NCI-H510A (cell line): ENCODE results near the gene SYT3.

ENCODE experiments used
- DNase-seq: peaks from one replicate; lab custom pipeline; 2025; lab: John Stamatoyannopoulos, UW

SYT3 gene, protein sequence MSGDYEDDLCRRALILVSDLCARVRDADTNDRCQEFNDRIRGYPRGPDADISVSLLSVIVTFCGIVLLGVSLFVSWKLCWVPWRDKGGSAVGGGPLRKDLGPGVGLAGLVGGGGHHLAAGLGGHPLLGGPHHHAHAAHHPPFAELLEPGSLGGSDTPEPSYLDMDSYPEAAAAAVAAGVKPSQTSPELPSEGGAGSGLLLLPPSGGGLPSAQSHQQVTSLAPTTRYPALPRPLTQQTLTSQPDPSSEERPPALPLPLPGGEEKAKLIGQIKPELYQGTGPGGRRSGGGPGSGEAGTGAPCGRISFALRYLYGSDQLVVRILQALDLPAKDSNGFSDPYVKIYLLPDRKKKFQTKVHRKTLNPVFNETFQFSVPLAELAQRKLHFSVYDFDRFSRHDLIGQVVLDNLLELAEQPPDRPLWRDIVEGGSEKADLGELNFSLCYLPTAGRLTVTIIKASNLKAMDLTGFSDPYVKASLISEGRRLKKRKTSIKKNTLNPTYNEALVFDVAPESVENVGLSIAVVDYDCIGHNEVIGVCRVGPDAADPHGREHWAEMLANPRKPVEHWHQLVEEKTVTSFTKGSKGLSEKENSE

DNA sequence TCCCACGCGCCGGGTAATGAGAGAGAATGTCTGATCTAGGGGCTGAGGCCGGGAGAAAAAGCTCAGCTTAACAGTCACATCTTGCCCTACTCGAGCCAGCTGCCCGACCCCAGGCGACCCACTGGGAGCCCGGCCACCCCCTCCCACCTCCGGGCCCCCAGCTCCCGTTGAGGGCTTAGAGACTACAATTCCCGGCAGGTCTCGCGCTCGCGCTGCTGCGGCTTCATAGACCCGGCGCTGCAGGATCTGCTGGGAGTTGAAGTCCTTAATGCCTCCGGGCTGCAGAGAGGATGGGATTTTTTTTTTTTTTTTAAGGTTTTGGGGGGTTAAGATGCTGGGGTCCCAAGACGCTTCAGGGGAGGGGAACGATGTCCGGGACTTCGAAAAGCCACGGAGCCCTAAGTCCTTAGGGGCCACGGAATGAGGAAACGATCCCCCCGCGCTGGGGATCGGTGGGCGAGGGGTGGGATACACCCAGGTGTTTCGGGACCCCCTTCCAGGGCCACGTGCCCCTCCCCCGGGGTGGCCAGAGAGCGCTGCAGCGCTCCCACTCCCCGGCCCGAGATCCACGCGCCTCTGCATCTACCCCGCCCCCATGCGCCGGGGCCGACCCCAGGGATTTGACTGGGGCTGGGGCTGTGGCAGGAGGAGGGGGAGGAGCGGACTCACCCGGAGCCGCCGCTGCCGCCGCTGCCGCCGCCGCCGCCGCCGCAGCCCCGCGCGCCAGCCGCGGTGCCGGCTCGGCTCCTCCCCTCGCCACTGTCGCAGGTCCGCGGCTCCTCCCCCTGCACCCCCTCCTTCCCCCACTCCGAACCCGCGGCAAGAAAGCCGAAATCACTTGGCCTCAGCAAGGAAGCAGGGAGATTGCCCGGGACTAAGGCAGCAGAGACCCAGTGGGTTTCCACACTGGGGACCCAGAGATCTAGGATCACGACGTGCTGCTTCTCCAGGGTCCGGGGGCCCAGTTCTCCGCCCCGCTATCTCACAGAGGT lies at the start of gene SYT3:
Gene SYT3 (minus strand): TSS at position 761 of the 992 bp plus-strand sequence. CDS start 2,470 bp downstream, outside the sequence.
- DNase-seq, result no peak

DNA sequence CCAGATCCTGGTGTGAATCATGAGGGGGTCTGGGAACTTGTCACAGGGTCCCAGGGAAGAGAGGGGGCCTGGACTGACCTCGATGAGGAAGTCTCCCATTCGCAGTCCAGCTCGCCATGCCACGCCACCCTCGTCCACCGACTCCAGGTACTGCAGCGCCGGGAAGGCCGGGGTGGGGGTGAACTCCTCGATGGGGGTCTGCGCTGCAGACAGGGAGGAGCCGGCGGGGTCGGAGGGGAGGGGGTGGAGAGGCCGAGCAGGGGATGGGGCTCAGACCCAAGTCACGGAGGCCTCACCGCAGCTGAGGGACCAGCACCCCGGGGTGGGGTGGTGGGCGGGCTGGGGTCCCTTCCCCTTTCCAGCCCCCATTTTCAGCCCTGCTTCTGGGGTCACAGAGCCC lies 49.1 kb upstream of the SYT3 start:
- no peak for DNase-seq

DNA sequence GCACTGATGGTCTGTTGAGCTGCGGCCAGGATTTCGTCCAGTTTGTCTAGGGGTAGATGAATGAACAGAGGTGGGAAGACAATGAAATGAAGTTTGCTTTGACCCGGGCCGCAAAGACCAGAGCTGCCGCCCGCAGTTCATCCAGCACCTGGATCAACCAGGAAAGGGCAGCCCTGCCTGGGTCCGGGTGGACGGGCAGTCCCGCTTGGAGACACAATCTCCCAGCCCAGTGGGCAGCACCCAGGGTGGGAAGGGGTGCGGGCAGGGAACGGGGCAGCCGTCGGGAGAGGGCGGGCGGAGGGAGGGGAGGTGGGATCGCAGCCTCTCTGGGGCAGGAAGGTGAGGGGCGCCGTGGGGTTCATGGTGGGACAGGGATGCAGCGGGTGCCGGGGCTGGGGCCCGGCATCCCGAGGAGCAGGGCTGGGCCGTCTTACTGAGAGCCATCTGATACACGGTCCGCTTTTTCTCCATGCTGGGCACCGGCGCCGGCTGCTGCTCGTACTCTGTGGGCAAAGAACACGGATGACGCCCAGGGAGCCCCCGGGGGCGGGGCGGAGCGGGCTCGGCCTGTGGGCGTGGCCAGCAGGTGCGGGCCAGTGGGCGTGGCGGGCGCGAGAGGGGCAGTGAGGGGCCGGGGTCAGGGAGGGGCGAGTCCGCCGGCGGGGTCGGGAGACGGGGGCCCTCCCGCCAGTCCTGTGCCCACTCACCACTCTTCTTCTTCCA lies 46.8 kb upstream of the SYT3 start:
- no peak for DNase-seq

DNA sequence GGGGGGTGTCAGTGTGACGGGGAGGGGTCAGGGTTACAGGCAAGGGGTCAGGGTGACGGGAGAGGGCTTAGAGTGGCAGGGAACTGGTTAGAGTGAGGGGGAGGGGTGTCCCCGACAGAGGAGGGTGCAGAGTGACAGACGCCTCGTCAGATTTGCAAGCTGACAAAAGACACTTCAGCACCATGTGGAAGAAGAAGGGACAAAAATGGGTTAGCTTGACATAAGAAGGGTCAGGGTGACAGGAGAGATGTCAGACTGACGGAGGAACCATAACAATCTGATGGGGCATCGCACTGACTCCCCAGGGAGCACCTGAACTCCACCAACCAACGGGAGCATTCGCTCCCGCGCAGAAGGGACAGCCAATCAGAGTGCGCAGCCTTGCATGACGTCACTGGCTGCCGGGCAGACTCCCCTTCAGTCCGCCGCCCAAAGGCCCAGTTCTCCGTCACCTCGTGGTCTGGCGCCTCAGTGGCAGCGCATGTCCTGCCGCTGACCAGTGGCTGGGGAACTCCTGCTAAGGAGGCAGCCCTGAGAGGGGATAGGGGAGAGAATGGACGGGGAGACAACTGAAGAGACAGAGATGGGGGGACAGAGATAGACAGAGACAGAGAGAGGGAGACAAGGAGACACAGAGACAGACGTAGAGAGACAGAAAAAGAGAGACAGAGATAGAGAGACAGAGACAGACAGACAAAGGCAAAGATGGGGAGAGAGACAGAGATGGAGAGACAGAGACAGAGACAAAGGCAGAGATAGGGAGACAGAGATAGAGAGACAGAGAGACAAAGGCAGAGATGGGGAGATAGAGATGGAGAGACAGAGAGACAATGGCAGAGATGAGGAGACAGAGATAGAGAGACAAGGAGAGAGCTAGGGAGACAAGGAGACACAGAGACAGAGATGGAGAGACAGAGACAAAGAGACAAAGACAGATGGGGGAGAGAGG lies 39.8 kb upstream of the SYT3 start:
- no peak for DNase-seq

DNA sequence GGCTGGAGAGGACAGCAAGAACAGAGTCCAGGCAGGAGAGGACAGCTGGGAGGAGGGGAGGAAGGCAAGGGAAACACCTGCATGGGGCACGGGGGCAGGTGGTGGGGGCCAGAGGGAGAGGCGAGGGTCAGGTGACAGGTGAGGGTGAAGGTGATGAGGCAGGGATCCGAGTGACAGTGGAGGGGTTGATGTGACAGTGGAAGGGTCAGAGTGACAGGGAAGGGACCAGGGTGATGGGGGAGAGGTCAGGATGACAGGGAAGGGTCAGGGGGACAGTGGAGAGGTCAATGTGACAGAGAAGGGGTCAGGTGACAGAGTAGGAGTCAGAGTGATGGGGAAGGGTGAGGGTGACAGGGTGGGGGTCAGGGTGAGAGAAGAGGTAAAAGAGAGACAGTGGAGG lies 38.6 kb upstream of the SYT3 start:
- no peak for DNase-seq

DNA sequence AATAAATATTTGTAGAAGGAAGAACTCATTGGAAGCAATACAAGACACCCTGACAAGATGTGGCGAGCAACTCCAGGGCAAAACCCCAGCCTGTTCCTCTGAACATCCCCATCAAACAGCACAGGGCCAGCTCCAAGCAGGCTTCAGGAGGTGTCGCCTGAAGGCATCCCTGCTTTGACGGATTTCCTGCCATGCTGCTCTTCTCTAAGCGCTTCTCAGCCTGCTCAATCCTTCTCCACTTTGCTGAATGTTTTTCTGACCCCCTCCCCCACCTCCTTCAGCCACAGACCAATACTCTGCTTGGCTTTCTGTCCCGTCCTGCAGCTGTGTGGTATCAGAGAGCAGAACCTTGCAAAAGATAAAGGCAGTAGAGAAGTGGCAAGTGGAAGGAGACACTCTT lies 38.0 kb upstream of the SYT3 start:
- no peak for DNase-seq

DNA sequence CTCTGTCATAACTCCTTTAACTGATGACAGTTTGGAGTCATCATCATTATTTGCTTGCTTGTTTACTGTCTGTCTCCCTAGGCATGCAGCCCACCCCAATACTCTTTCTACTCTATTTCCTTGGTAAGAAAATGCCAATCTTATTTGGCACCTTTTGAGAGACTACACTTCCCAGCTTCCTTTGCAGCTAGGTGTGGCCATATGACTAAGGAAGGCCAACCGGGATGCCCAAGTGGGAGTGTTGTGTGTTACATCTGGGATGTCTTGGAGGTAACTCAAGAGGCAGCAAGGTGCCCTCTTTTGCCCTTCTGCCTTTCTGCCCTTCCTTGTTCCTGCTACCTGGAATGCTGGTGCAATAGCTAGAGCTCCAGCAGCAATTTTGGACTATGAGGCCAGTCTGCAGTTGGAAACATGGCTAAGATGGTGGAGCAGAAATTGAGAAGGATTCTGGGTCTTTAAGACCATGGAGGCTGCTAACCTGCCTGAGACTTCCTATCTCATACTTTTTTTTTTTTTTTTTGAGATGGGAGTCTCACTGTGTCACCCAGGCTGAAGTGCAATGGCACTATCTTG lies 37.0 kb upstream of the SYT3 start:
- no peak for DNase-seq

DNA sequence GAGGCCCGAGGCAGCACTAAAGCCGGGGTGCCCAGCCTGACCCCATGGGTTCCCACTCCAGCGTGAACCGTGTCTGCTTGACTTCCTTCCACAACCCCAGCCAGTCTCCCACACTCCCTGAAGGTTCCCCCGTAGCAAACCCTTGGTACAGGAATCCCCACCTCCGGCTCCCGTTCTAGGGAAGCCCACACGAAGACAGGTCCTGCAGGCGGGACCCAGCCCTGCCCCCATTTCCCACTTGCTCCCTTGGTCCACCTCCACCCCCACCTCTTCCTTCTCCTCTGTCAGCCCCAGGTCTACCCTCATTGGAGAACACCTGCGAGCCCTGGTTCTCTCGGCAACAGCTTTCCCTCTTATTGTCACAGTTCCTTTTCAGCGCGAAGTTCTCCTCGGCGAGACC lies 33.4 kb upstream of the SYT3 start:
- DNase-seq, result no peak

DNA sequence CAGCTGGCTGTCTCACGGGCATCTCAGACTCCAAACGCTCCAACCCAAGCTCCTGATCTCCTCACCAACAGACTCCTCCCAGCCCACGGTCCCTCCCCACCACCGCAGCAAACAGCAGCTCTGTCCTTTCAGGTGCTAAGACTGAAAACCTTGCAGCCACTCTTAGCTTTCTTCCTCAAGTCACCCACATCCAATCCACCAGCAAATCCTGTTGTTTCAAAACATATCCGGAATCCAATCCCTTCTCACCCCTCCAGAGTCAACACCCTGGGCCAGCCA lies 30.4 kb upstream of the SYT3 start:
- no peak for DNase-seq

DNA sequence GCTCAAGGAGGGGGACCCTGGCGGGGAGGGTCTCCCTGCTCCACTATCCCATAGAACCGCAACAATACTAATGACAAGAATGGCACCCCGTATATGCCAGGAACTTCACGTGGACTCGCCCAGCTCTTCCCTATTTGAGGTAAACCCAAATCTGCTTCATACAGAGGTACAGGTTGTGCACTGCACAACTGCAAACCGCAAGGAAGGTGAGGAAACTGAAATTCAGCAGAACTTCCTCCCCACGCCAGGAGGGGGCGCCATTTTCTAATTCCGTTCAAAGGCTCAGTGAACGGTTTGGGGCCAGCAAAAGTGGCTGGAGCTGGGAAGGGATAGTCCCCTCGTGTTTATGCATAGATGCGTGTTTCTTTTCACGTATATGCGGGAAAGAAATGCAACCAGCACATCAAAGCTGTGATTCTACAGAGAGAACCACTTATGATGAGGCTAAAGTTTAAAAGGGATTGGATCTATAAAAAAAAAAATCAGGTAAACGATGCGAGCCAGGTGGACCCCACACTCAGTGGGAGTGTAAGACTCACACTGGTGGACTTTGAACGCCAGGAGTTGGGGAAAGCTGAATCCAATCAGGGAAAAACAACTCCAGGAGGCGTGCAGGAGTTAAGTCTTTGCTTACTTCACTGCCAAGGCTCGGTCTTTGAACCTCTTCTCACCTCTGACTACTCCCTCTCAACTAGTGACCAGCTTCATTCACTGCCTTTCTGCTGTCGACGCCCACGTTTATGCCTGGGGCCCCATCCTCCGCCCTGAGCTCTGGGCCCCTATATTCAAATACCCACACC lies 29.8 kb upstream of the SYT3 start:
- DNase-seq, result no peak

DNA sequence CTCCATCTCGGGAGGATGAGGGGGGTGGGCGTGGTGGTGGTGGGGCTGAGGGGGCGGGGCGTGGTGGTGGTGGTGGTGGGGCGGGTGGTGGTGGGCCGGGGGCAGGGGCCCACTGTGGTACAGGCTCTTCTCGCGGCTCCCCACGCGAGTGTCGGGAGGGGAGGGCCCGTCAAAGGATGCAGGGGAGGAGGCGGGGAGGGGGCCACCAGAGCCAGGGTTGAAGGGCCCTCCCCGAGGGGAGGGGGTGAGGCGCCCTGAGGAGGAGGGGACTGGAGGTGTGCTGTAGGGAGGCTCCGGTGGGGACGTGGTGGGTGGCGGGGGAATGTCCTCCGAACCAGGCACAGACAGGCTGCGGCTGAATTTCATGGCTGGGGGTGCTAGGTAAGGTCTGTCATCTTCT lies 29.2 kb upstream of the SYT3 start:
- no peak for DNase-seq

DNA sequence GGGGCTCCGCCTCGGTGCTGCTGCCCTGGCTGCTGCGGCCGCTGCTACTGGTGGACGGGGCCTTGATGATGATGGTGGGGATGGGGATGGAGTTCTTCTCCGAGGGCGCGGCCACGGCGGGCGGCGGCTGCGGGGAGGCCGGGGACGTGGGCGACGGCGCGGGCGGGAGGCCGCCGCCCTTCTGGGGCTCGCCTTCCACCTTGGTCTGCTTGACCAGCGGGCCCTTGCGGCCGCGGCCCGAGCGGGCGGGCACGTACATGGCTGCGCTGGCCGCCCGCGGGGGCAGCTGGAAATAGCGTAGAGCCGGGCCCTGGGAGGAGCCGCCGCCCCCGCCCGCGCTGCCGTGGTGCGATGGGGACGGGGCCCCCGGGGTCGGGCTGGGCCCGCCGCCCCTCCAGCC lies 28.7 kb upstream of the SYT3 start:
- DNase-seq, result no peak

DNA sequence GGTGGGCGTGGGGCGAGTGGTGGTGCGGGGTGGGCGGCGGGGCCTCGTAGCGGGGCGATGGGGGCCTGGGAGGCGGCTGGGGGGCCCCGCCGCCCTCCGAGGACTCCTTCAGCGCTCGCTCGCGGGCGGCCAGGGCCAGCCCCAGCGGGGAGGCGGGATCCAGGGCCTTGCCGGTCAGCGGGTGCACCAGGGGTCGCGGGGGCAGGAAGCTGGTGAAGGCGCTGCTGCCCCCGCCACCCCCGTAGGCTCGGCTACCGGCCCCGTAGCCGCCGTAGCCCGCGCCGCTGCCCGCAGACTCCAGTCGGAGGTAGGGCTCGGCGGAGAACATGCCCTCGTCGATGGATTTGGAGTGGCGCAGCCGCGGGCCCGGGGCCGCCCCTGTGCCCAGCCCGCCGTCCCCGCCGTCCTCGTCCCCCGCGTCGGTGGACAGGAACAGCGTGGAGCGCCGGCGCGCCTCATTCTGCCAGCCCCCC lies 28.1 kb upstream of the SYT3 start:
- DNase-seq, result no peak

DNA sequence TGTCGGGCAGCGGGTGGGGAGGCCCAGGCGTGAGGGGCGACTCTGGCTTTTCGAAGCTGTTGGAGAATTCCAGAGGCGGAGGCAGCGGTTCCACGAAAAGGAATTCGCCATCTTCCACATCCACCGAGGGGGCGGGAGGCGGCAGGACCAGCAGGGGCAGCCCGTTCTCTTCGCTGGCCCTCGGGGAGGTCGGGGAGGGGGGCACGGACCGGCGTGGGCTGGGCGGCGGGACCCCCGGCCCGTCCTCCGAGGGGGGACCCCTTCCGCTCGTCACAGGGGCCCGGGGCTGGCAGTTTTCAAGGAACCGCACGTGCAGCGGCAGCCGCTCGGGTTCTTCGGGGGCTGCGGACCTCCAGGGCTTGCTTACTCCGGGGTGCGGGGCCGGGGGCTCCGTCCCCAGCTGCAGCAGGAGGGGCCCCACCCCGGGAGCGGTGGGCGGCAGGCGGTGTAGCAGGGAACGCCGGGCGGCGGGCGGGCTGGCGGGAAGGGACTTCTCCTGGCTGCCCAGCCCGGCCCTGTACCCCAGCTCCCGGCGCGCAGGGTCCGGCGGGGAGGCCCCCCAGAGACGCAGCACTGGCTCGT lies 27.6 kb upstream of the SYT3 start:
- DNase-seq, result no peak

DNA sequence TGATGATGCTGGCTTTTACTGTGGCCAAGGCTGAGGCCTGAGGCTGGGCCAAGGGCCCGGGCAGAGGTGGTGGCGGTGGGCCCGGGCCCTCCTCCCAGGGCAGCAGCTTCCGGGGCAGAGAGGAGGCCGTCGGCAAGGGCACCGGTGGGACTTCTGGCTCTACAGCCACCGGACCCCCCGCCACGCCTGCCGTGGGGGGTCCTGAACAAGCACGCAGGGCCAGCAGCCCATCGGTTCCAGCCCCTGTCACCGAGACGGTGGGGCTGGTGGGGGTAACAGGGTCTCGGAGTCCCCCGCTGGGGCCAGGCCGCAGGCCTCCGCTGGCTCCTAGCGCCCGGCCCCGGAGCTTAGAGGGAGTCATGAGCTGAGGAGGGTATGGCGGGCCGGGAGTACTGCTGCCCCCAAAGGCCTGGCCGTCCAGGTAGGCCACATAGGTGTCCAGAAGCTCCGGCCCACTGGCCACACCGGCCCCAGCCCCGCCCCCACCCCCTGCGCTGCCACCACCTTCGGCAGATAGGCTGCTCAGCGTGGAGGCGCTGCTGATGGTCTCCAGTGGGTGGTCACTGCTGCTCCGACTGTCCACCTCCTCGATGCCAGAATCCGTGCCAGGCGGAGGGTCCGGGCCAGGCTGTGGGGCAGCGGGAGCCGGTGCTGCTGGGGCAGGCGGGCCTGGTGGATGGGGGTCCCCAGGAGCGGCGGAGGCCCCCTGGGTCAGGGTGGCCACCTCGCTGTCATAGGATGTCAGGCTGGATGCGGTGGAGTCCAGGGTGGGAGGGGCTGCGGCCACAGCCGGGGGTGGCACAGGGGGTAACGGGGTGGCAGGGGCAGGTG lies 26.9 kb upstream of the SYT3 start:
- DNase-seq, result no peak

DNA sequence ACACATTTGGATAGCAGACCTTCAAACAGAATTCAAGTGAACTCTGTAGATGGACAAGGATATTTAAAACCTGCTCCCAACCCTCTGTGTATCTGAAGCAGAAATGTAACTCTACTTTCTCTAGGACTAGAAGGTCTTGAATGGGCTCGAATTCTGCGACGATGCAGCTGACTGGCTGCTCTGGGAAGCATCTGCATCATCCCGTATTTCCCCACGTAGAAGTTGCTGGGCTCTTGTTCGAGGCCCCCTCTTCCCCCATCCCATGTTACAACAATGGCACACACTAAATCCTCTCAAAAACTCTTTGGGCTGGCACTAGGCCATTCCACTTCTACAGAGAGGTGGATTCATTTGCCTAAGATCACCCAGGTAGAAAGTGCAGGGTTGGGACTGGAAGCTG lies 24.5 kb upstream of the SYT3 start:
- no peak for DNase-seq

DNA sequence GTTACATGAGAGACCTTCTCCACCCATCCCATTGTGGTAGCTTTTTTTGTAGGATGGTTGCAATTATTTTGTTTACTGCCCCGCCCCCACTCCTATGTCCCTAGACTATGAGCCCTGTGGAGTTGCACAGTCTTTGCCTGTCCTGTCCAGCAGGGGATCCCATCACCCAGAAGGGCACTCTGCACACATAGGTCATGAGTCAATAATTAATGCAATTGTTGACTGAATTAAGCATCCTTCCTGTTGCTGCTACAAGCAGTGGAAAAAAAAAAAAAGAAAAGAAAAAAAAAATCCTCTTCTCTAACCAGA lies 23.8 kb upstream of the SYT3 start:
- no peak for DNase-seq

DNA sequence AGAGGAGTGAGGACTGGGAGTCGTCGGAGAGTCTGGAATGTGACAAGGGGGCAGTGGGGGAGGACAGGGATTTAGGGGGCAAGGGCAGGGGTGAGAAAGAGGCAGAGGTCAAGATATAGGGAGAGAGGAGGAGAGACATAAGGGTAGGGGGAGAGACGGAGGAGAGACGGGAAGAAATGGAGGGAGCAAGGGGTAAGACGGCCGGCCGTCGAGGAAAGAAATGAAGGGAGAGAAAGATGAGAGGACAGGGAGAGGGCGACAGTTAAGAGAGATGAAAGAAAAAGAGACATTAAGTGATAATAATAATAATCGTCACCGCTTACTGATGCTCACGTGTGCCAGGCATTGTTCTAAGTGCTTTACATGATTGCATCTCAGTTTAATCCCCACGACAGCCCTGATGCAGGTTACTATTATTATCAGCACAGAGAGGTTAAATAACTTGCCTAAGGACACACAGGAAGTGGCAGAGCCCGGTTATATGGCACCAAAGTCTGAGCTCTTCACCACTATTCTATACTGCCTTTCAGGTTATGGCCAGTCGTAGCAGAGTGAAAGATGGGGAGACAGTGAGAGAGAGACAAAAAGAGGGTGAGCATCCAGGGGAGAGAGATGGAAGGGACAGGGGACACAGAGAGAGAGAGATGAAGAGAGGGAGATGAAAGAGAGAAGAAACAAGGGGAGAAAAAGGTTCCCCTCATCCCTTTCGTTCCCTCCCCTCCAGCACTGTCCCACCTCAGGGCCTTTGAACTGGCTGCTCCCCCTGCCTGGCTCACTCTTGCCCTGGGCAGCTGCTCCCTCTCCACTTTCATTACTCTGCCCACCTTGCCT lies 23.2 kb upstream of the SYT3 start:
- DNase-seq, result no peak
